ENCODE results near the gene ID4.

DNA sequence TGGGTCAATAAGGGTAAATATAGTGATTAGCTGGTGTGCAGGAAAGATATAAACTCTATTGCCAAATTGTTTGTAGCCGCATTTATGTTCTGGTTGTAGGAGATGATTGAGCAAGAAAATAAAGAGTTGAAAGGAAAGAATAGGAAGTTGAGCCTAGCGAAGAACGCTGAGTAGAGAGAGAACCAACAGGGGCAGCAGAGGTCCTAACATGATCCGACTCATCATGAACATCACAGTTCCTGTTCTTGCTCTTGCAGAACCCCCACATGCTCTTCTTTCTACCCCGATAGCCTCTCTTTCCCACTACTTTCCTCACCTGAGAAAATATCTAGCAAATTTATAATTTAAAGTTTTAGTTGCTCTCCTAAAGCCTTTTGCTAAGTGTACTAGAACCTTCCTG lies 9.9 kb upstream of the ID4 start:
- TF ChIP-seq EZH2 (IDR thresholded peaks at IDR 0.05; ENCODE audit: borderline replicate concordance, low read length), result no peak
- TF ChIP-seq, protein P1, sequence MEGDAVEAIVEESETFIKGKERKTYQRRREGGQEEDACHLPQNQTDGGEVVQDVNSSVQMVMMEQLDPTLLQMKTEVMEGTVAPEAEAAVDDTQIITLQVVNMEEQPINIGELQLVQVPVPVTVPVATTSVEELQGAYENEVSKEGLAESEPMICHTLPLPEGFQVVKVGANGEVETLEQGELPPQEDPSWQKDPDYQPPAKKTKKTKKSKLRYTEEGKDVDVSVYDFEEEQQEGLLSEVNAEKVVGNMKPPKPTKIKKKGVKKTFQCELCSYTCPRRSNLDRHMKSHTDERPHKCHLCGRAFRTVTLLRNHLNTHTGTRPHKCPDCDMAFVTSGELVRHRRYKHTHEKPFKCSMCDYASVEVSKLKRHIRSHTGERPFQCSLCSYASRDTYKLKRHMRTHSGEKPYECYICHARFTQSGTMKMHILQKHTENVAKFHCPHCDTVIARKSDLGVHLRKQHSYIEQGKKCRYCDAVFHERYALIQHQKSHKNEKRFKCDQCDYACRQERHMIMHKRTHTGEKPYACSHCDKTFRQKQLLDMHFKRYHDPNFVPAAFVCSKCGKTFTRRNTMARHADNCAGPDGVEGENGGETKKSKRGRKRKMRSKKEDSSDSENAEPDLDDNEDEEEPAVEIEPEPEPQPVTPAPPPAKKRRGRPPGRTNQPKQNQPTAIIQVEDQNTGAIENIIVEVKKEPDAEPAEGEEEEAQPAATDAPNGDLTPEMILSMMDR (IDR thresholded peaks at IDR 0.05; ENCODE audit: low read length), result no peak

Measured in OCI-LY1 (cell line).